Keratinocyte (primary cell): ENCODE results near the gene CES2. TPM values are rescaled to one million over a fixed set of nuclear protein-coding genes. Genes with fewer than 3 reads are reported as not detected.

ENCODE experiments used
- DNase-seq: peaks from one replicate; pipeline ENCODE4 v3.0.0-alpha.2; 2011; ENCODE audit warnings: low read depth, missing footprints, low spot score
- FAIRE-seq: peaks from 2 replicates; lab custom pipeline; 2011; peaks lifted over from hg19 to GRCh38; lab: Jason Lieb, UNC
- H2AFZ ChIP-seq: 2 replicates; pipeline ENCODE4 v1.6.0; 2012; ENCODE audit warnings: low read length, control low read depth, inconsistent platforms; ENCODE audit not compliant: control insufficient read depth
- H3K27ac ChIP-seq: 2 replicates; pipeline ENCODE4 v1.5.1; 2011; ENCODE audit warnings: low read length; ENCODE audit not compliant: control insufficient read depth, insufficient read depth
- H3K27me3 ChIP-seq: 3 replicates; pipeline ENCODE4 v1.6.0; 2011; ENCODE audit warnings: low read length; ENCODE audit not compliant: control insufficient read depth, insufficient read depth; ENCODE audit errors: extremely low read depth
- H3K36me3 ChIP-seq, 2 experiments: 2 replicates in 1 of 2; 3 replicates in 1 of 2; pipeline ENCODE4 v1.5.1; 2011; ENCODE audit warnings: low read length in 2 of 2, mild to moderate bottlenecking in 1 of 2; ENCODE audit not compliant: control insufficient read depth in 2 of 2, insufficient read depth in 2 of 2; ENCODE audit errors: extremely low read depth in 1 of 2
- H3K4me1 ChIP-seq: 3 replicates; pipeline ENCODE4 v1.5.1; 2011; ENCODE audit warnings: low read length; ENCODE audit not compliant: control insufficient read depth, insufficient read depth; ENCODE audit errors: extremely low read depth
- H3K4me2 ChIP-seq: 3 replicates; pipeline ENCODE4 v1.6.0; 2011; ENCODE audit warnings: low read depth, low read length; ENCODE audit not compliant: control insufficient read depth, insufficient read depth; ENCODE audit errors: extremely low read depth
- H3K4me3 ChIP-seq, 3 experiments: fragments of 200-600 bp in 1 of 3; sonication (generic) in 1 of 3; 2 replicates in 2 of 3; 3 replicates in 1 of 3; pipeline ENCODE4 v1.5.1; 2011 to 2016; ENCODE audit warnings: low read length in 3 of 3, mild to moderate bottlenecking in 3 of 3, control low read depth in 2 of 3, inconsistent platforms in 1 of 3, low read depth in 1 of 3, mixed read lengths in 1 of 3, mixed run types in 1 of 3, moderate library complexity in 1 of 3; ENCODE audit not compliant: control insufficient read depth in 2 of 3, insufficient read depth in 2 of 3; ENCODE audit errors: extremely low read depth in 1 of 3
- H3K79me2 ChIP-seq: 2 replicates; pipeline ENCODE4 v1.6.0; 2012; ENCODE audit warnings: low read length; ENCODE audit not compliant: control insufficient read depth, insufficient read depth
- H3K9ac ChIP-seq: 3 replicates; pipeline ENCODE4 v1.6.0; 2011; ENCODE audit warnings: low read length; ENCODE audit not compliant: control insufficient read depth, insufficient read depth; ENCODE audit errors: extremely low read depth
- H3K9me1 ChIP-seq: 3 replicates; pipeline ENCODE4 v1.6.0; 2011; ENCODE audit warnings: low read length; ENCODE audit not compliant: control insufficient read depth, insufficient read depth; ENCODE audit errors: extremely low read depth
- H3K9me3 ChIP-seq: 2 replicates; pipeline ENCODE4 v1.5.1; 2012; ENCODE audit warnings: low read depth, low read length; ENCODE audit not compliant: control insufficient read depth
- H4K20me1 ChIP-seq: 3 replicates; pipeline ENCODE4 v1.6.0; 2011; ENCODE audit warnings: low read length; ENCODE audit not compliant: control insufficient read depth, insufficient read depth; ENCODE audit errors: extremely low read depth
- CTCF ChIP-seq, 3 experiments: IDR thresholded peaks in 1 of 3; conservative IDR thresholded peaks in 1 of 3; optimal IDR thresholded peaks in 1 of 3; 2 replicates in 2 of 3; 3 replicates in 1 of 3; pipeline versions ENCODE3 to v1.5.1; 2011; ENCODE audit warnings: low read length in 3 of 3, mild to moderate bottlenecking in 3 of 3, moderate library complexity in 2 of 3, control low read depth in 1 of 3, inconsistent platforms in 1 of 3; ENCODE audit not compliant: insufficient read depth in 2 of 3; ENCODE audit errors: extremely low read depth in 1 of 3
- EZH2 ChIP-seq: IDR thresholded peaks from one replicate; pipeline ENCODE4 v1.6.1; 2012; ENCODE audit warnings: inconsistent platforms, mild to moderate bottlenecking, low read length, moderate library complexity
- dilution Hi-C: fragments of 300-500 bp; cut with MboI; formaldehyde crosslinking; loops from one replicate; pipeline ENCODE4 v1.7.0; 2020; ENCODE audit warnings: low sequenced_read_pairs; ENCODE audit not compliant: extremely low pct_ligation_motif_present
- polyA plus RNA-seq, 5 experiments: library from polyadenylated mRNA; depleted of rRNA in 3 of 5; stranded (reverse) in 3 of 5; stranded (forward) in 1 of 5; unstranded in 1 of 5; fragments of >200 nt; gene quantifications; 1 replicate in 1 of 5; 2 replicates in 3 of 5; 3 replicates in 1 of 5; pipeline versions ENCODE4 v1.2.1 to v1.2.3, GENCODE V29; 2011 to 2012; ENCODE audit warnings: missing spikeins in 2 of 5, low read depth in 1 of 5, low replicate concordance in 1 of 5

CES2 gene
- polyA plus RNA-seq, 1 donor (not counting 4 experiments of a cell fraction or from before 2014, with no cell fraction given), result 41.6 TPM

DNA sequence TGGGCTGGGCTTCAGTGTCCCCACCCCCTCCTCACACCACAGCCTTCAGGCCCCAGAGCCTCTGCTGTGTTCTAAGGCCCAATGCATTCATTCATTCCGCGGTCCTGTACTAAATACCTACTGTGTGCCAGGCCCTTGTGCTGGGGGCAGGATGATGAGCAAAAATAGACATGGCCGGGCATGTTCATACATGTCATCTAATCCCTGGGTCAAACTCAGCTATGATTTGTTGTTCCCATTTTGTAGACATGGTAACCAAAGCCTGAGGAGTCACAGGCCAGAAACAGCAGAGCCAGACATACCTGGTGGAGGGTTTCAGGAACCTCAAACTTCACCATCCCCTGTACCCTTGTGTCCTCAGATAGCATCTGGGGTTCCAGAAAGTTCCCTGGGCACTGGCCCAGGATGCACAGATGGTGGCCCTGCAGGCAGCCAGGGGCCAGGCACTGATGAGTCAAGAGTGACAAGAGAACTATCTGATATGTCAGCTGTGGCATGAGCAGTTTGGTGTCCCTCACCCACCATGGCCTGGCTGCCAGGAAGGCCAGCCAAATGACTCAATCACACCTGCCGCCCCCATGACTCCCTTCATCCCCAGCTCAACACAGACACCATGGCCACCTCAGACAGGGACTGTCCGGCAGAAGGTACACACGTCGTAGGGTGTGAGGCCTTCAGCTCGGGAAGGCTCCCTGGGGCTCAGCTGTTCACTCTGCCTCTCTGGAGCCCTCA lies 7.2 kb upstream of the CES2 start:
- Histone ChIP-seq H3K9me1 (no peaks in the 10 kb centered on the region), H3K4me1 (peaks cover 19% of the 10 kb centered on the region), H3K9ac (no peak overlapping the region), H3K4me2 (no peak overlapping the region), H4K20me1 (no peaks in the 10 kb centered on the region), H3K36me3 (peaks cover 0 to 8% of the 10 kb centered on the region in 2 experiments), H3K79me2 (no peaks in the 10 kb centered on the region), H3K27ac (peak overlapping the region; percentile 4), H3K9me3 (no peaks in the 10 kb centered on the region), H2AFZ (no peak overlapping the region), H3K4me3 (no peak overlapping the region), H3K27me3 (peaks cover 28% of the 10 kb centered on the region)
- DNase-seq, result peak; percentile 81
- FAIRE-seq, result peak; percentile 58
- no peak for TF ChIP-seq EZH2
- no peak for TF ChIP-seq CTCF (optimal IDR thresholded peaks at IDR 0.05 in 1 of 3, IDR thresholded peaks at IDR 0.05 in 1 of 3, conservative IDR thresholded peaks at IDR 0.05 in 1 of 3; ENCODE audit: extremely low read depth in 1 of 3, insufficient read depth in 2 of 3, low read length in 3 of 3)
- dilution Hi-C loops, result no loop called here

DNA sequence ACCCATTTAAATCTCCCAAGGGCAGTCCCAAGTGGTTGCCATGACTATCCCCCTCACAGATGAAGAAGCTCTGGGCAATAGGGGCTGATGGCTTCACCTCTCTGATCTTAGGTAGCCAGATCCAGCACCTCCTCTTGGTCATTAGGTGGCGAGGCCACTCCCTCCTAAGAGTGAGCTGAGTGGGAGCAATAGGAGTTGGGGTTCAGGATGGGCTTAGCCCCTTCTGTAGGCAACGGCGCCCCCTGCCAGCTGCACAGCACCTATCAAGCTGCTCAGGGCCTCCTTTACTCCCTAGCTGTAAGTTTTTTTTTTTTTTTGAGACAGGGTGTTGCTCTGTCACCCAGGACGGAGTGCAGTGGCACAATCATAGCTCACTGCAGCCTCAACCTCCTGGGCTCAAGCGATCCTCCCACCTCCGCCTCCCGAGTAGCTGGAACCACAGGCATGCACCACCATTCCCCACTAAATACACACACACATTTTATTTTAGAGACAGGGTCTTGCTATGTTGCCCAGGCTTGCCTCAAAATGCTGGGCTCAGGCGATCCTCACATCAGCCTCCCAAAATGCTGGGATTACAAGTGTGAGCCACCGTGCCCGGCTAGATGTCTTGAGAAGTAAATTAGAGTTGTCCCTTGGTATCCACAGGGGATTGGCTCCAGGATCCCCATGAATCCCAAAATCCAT lies 6.5 kb upstream of the CES2 start:
- FAIRE-seq (no peak), DNase-seq (no peak)
- Histone ChIP-seq H3K27ac (no peak overlapping the region), H3K4me2 (no peak overlapping the region), H3K4me3 (no peak overlapping the region), H3K9me1 (no peaks in the 10 kb centered on the region), H2AFZ (no peak overlapping the region), H4K20me1 (no peaks in the 10 kb centered on the region), H3K9ac (no peak overlapping the region), H3K4me1 (peaks cover 26% of the 10 kb centered on the region), H3K36me3 (peaks cover 0 to 8% of the 10 kb centered on the region in 2 experiments), H3K9me3 (no peaks in the 10 kb centered on the region), H3K79me2 (peaks cover 8% of the 10 kb centered on the region), H3K27me3 (peaks cover 22% of the 10 kb centered on the region)
- dilution Hi-C loops, result no loop called here
- TF ChIP-seq CTCF (optimal IDR thresholded peaks at IDR 0.05 in 1 of 3, IDR thresholded peaks at IDR 0.05 in 1 of 3, conservative IDR thresholded peaks at IDR 0.05 in 1 of 3; ENCODE audit: extremely low read depth in 1 of 3, insufficient read depth in 2 of 3, low read length in 3 of 3) (peak; percentile 38 to 71 (median 62)), EZH2 (no peak)
